H1 (cell line): Measurements from ENCODE around the gene DHX32. TPM values are rescaled to one million over a fixed set of nuclear protein-coding genes. Genes with fewer than 3 reads are reported as not detected.
"Not testable (repeated sequence)": the region's sequence is repeated elsewhere in the genome, so short reads cannot be mapped to it uniquely, and the experiment has no call there.

Source experiments
- CTCF ChIA-PET: fragments of 300-600 bp; sonication (Branson Sonifier 250); formaldehyde crosslinking; loops from one replicate; lab custom pipeline; 2021; ENCODE audit not compliant: partially characterized antibody; lab: Charles Lee
- POLR2A ChIA-PET: fragments of 300-600 bp; sonication (Branson Sonifier 250); formaldehyde crosslinking; loops from one replicate; lab custom pipeline; 2021; ENCODE audit warnings: inconsistent platforms; ENCODE audit not compliant: partially characterized antibody; lab: Charles Lee
- DNase-seq, 2 experiments: peaks; one replicate each; pipeline versions ENCODE4 v3.0.0 to v3.0.0-alpha.2; 2010 to 2022; ENCODE audit warnings: low spot score in 2 of 2, low read depth in 1 of 2, mixed read lengths in 1 of 2
- FAIRE-seq: peaks from 2 replicates; lab custom pipeline; 2011; peaks lifted over from hg19 to GRCh38; lab: Jason Lieb, UNC
- H2AFZ ChIP-seq: 2 replicates; pipeline ENCODE4 v1.8.1; 2012; ENCODE audit warnings: low read length, inconsistent platforms
- H2AK5ac ChIP-seq: 2 replicates; pipeline ENCODE4 v1.6.1; 2013; ENCODE audit warnings: low read depth, low read length
- H2BK120ac ChIP-seq: replicated peaks from 2 replicates; pipeline ENCODE3; 2013; ENCODE audit warnings: low read depth, low read length, inconsistent platforms
- H2BK12ac ChIP-seq: 2 replicates; pipeline ENCODE4 v1.6.1; 2013; ENCODE audit warnings: low read depth, low read length
- H2BK15ac ChIP-seq: 2 replicates; pipeline ENCODE4 v1.6.1; 2013; ENCODE audit warnings: low read length
- H2BK20ac ChIP-seq: 2 replicates; pipeline ENCODE4 v1.6.1; 2013; ENCODE audit warnings: low read length
- H2BK5ac ChIP-seq: 2 replicates; pipeline ENCODE4 v1.6.1; 2013; ENCODE audit warnings: low read depth, low read length
- H3K14ac ChIP-seq: 2 replicates; pipeline ENCODE4 v1.6.1; 2013; ENCODE audit warnings: inconsistent platforms; ENCODE audit not compliant: insufficient read length
- H3K18ac ChIP-seq: 2 replicates; pipeline ENCODE4 v1.6.1; 2013; ENCODE audit warnings: low read length; ENCODE audit errors: extremely low read depth
- H3K23ac ChIP-seq: 2 replicates; pipeline ENCODE4 v1.6.1; 2013; ENCODE audit warnings: inconsistent platforms; ENCODE audit not compliant: insufficient read length
- H3K23me2 ChIP-seq: 2 replicates; pipeline ENCODE4 v1.6.1; 2013; ENCODE audit warnings: low read depth, low read length
- H3K27ac ChIP-seq: 2 replicates; pipeline ENCODE4 v1.6.1; 2011; ENCODE audit warnings: low read depth, low read length, inconsistent platforms
- H3K27me3 ChIP-seq, 4 experiments: replicated peaks in 1 of 4; 1 replicate in 1 of 4; 2 replicates in 3 of 4; pipeline versions ENCODE4 v1.6.1 to v1.8.1; 2011 to 2013; ENCODE audit warnings: low read length in 3 of 4, mild to moderate bottlenecking in 3 of 4, inconsistent platforms in 2 of 4, mixed read lengths in 2 of 4, moderate library complexity in 1 of 4; ENCODE audit not compliant: control insufficient read depth in 3 of 4, insufficient read depth in 3 of 4; ENCODE audit errors: extremely low read depth in 1 of 4
- H3K36me3 ChIP-seq, 4 experiments: 2 replicates each; pipeline versions ENCODE4 v1.6.1 to v1.8.1; 2011 to 2013; ENCODE audit warnings: mild to moderate bottlenecking in 4 of 4, low read length in 3 of 4, moderate library complexity in 2 of 4, control low read depth in 1 of 4, inconsistent platforms in 1 of 4; ENCODE audit not compliant: insufficient read depth in 4 of 4, control insufficient read depth in 2 of 4
- H3K4ac ChIP-seq: replicated peaks from 2 replicates; pipeline ENCODE3; 2013; ENCODE audit warnings: low read length, low read depth, mixed read lengths, inconsistent platforms; ENCODE audit not compliant: insufficient read length
- H3K4me1 ChIP-seq, 4 experiments: replicated peaks in 1 of 4; 1 replicate in 1 of 4; 2 replicates in 3 of 4; pipeline versions ENCODE4 v1.6.1 to v1.8.1; 2011 to 2013; ENCODE audit warnings: low read length in 3 of 4, inconsistent platforms in 2 of 4, mixed read lengths in 1 of 4; ENCODE audit not compliant: insufficient read depth in 4 of 4, control insufficient read depth in 3 of 4
- H3K4me2 ChIP-seq, 2 experiments: 2 replicates each; pipeline versions ENCODE4 v1.6.1 to v1.8.1; 2011 to 2013; ENCODE audit warnings: low read depth in 2 of 2, low read length in 2 of 2, control low read depth in 1 of 2, inconsistent platforms in 1 of 2, mild to moderate bottlenecking in 1 of 2; ENCODE audit not compliant: insufficient read depth in 1 of 2
- H3K4me3 ChIP-seq, 4 experiments: fragments of 200-600, 300-600 bp in 1 of 4; sonication (generic), shearing (Covaris generic), sonication (Bioruptor Twin) in 1 of 4; 2 replicates each; pipeline versions ENCODE4 v1.5.1 to v1.8.1; 2011 to 2016; ENCODE audit warnings: low read length in 4 of 4, low read depth in 3 of 4, control low read depth in 2 of 4, inconsistent platforms in 2 of 4, mild to moderate bottlenecking in 2 of 4, mixed read lengths in 1 of 4, moderate library complexity in 1 of 4; ENCODE audit not compliant: insufficient read depth in 2 of 4; ENCODE audit errors: extremely low read depth in 1 of 4
- H3K56ac ChIP-seq: replicated peaks from 2 replicates; pipeline ENCODE3; 2013; ENCODE audit warnings: low read depth, mild to moderate bottlenecking, mixed read lengths, low read length, inconsistent platforms; ENCODE audit not compliant: insufficient read length
- H3K79me1 ChIP-seq: 2 replicates; pipeline ENCODE4 v1.6.1; 2013; ENCODE audit warnings: low read depth, low read length, control low read depth
- H3K79me2 ChIP-seq, 2 experiments: 2 replicates each; pipeline versions ENCODE4 v1.6.1 to v1.8.1; 2012 to 2013; ENCODE audit warnings: low read length in 2 of 2, mild to moderate bottlenecking in 2 of 2, inconsistent platforms in 1 of 2; ENCODE audit not compliant: insufficient read depth in 2 of 2, control insufficient read depth in 1 of 2
- H3K9ac ChIP-seq, 4 experiments: replicated peaks in 1 of 4; 1 replicate in 1 of 4; 2 replicates in 3 of 4; pipeline versions ENCODE4 v1.6.1 to v1.8.1; 2011 to 2013; ENCODE audit warnings: low read depth in 3 of 4, low read length in 3 of 4, control low read depth in 2 of 4, mild to moderate bottlenecking in 2 of 4, moderate library complexity in 2 of 4, inconsistent platforms in 1 of 4; ENCODE audit errors: extremely low read depth in 1 of 4
- H3K9me3 ChIP-seq, 2 experiments: 2 replicates each; pipeline versions ENCODE4 v1.6.1 to v1.8.1; 2012 to 2013; ENCODE audit warnings: mild to moderate bottlenecking in 2 of 2, moderate library complexity in 2 of 2, control low read depth in 1 of 2, inconsistent platforms in 1 of 2, low read depth in 1 of 2, low read length in 1 of 2, mixed read lengths in 1 of 2; ENCODE audit not compliant: insufficient read depth in 2 of 2
- H4K20me1 ChIP-seq, 2 experiments: replicated peaks in 1 of 2; 2 replicates each; pipeline versions ENCODE3 to v1.8.1; 2011 to 2013; ENCODE audit warnings: inconsistent platforms in 2 of 2, low read length in 2 of 2, mild to moderate bottlenecking in 1 of 2; ENCODE audit not compliant: insufficient read depth in 2 of 2, control insufficient read depth in 1 of 2
- H4K5ac ChIP-seq: 2 replicates; pipeline ENCODE4 v1.6.1; 2013; ENCODE audit warnings: low read length, low read depth, mixed read lengths, inconsistent platforms; ENCODE audit not compliant: insufficient read length
- H4K8ac ChIP-seq: 2 replicates; pipeline ENCODE4 v1.8.0; 2013; ENCODE audit warnings: mild to moderate bottlenecking, moderate library complexity, low read length, inconsistent platforms; ENCODE audit not compliant: insufficient read depth; ENCODE audit errors: extremely low read depth
- H4K91ac ChIP-seq: replicated peaks from 2 replicates; pipeline ENCODE3; 2013; ENCODE audit warnings: low read length, mixed read lengths, inconsistent platforms; ENCODE audit not compliant: insufficient read length
- BACH1 ChIP-seq: IDR thresholded peaks from 2 replicates; pipeline ENCODE4 v1.6.1; 2012; ENCODE audit warnings: low read length, improper control_type of control experiment
- WGBS, 2 experiments: shearing (Covaris generic) in 1 of 2; methylation state at CpG; one replicate each; pipeline versions ENCODE4 v1.1.6 to v1.1.7; 2013 to 2015; ENCODE audit warnings: low lambda C conversion rate in 2 of 2, mixed read lengths in 2 of 2, inconsistent platforms in 1 of 2, low coverage in 1 of 2, missing lambda C conversion rate in 1 of 2; ENCODE audit not compliant: insufficient replicate concordance in 2 of 2, insufficient coverage in 1 of 2, insufficient read length in 1 of 2; ENCODE audit errors: extremely low coverage in 1 of 2, missing lambda C conversion rate in 1 of 2; 5-methylcytosine and 5-hydroxymethylcytosine counted together
- polyA plus RNA-seq, 7 experiments: library from polyadenylated mRNA; depleted of rRNA in 3 of 7; stranded (reverse) in 5 of 7; unstranded in 2 of 7; fragments of >200 nt in 5 of 7; fragments of 200-250 nt in 2 of 7; gene quantifications; 1 replicate in 5 of 7; 2 replicates in 1 of 7; 4 replicates in 1 of 7; pipeline versions ENCODE4 v1.2.1 to v1.2.3, GENCODE V29; 2011 to 2013; ENCODE audit warnings: missing spikeins in 2 of 7, mixed read lengths in 2 of 7
- total RNA-seq: library from RNA; stranded (reverse); fragmentation: NEBNext Ultra II Directional; extraction: Animal tissue kit (Norgen Biotek cat#: 25700); gene quantifications from 2 replicates; pipeline ENCODE4 v1.2.1, GENCODE V29; 2021

Gene DHX32
- total and polyA plus RNA-seq, 2 of the 8 experiments (the other 6 are each of a cell fraction or from before 2014, with no cell fraction given) = 12.4 to 15.8 TPM

- no peak for TF ChIP-seq BACH1
Observed at GRCh38 chr10:125916977-125917376, 35.9 kb upstream of the DHX32 start (continued).

- H4K20me1 ChIP-seq, H4K5ac ChIP-seq, FAIRE-seq, H3K56ac ChIP-seq, POLR2A ChIA-PET, H3K4me2 ChIP-seq, H3K36me3 ChIP-seq, H4K91ac ChIP-seq, H3K4me1 ChIP-seq, H2BK15ac ChIP-seq, H2AFZ ChIP-seq, DNase-seq, H2AK5ac ChIP-seq, H2BK120ac ChIP-seq, H3K27me3 ChIP-seq, H3K23ac ChIP-seq, H3K79me2 ChIP-seq, H4K8ac ChIP-seq, H3K27ac ChIP-seq, H3K9ac ChIP-seq, H2BK12ac ChIP-seq, H2BK20ac ChIP-seq, H3K18ac ChIP-seq, H3K4me3 ChIP-seq, H3K23me2 ChIP-seq, H2BK5ac ChIP-seq, H3K14ac ChIP-seq, H3K79me1 ChIP-seq, H3K4ac ChIP-seq: not testable (repeated sequence)
- WGBS, 2 experiments = 83% methylated on average over 6 of the region's 6 CpGs; no CpG with 5 or more reads in 1 of the 2 experiments
- H3K9me3 ChIP-seq = peaks cover 9 to 11% of the 10 kb centered on the region in 2 experiments; a peak in 3 of 4 replicates
- CTCF ChIA-PET = interaction anchor here (1.6 kb wide), 1 partner anchor 21 kb away, joined by 4 read pairs; no protein-coding TSS in a partner anchor
Observed at GRCh38 chr10:125913277-125913676, 32.2 kb upstream of the DHX32 start.
